CD8-positive, alpha-beta memory T cell (primary cell): ENCODE measurements around the gene SYT3. TPM values are rescaled to one million over a fixed set of nuclear protein-coding genes. Genes with fewer than 3 reads are reported as not detected.

Source experiments
- CTCF ChIA-PET: fragments of 350-600 bp; sonication (Branson Sonifier 250); formaldehyde crosslinking; loops from one replicate; lab custom pipeline; 2021; ENCODE audit warnings: antibody characterized with exemption; lab: Charles Lee
- POLR2A ChIA-PET: fragments of 350-600 bp; sonication (Branson Sonifier 250); formaldehyde crosslinking; loops from one replicate; lab custom pipeline; 2021; ENCODE audit warnings: antibody characterized with exemption; lab: Charles Lee
- DNase-seq, 5 donors: peaks; one replicate each; pipeline versions ENCODE4 v3.0.0 to v3.0.0-alpha.2; 2020 to 2022; ENCODE audit warnings: mixed read lengths in 1 of 5
- H3K27ac ChIP-seq: one replicate; pipeline ENCODE4 v1.7.0; 2013; ENCODE audit warnings: low read depth, mild to moderate bottlenecking, low read length, moderate library complexity
- H3K27me3 ChIP-seq: 2 replicates; pipeline ENCODE4 v1.7.0; 2013; ENCODE audit warnings: low read length, mild to moderate bottlenecking; ENCODE audit not compliant: insufficient read depth, poor library complexity, severe bottlenecking
- H3K36me3 ChIP-seq: 2 replicates; pipeline ENCODE4 v1.7.0; 2013; ENCODE audit warnings: mild to moderate bottlenecking, low read length, moderate library complexity; ENCODE audit not compliant: insufficient read depth
- H3K4me1 ChIP-seq: 2 replicates; pipeline ENCODE4 v1.7.0; 2013; ENCODE audit warnings: mild to moderate bottlenecking, low read length, moderate library complexity; ENCODE audit not compliant: insufficient read depth
- H3K4me3 ChIP-seq: 2 replicates; pipeline ENCODE4 v1.7.0; 2013; ENCODE audit warnings: mild to moderate bottlenecking, low read length
- H3K9me3 ChIP-seq: 2 replicates; pipeline ENCODE4 v1.7.0; 2013; ENCODE audit warnings: mild to moderate bottlenecking, low read length
- H3K27ac Mint-ChIP-seq, 8 donors: one replicate each; pipeline ENCODE4 v1.8.0; 2020 to 2021; ENCODE audit warnings: mixed read lengths in 8 of 8, mild to moderate bottlenecking in 6 of 8, inconsistent platforms in 3 of 8, moderate library complexity in 3 of 8
- H3K27me3 Mint-ChIP-seq, 2 donors: one replicate each; pipeline ENCODE4 v1.8.0; 2020 to 2021; ENCODE audit warnings: mixed read lengths in 2 of 2, mild to moderate bottlenecking in 1 of 2, moderate library complexity in 1 of 2
- H3K36me3 Mint-ChIP-seq, 3 donors: one replicate each; pipeline ENCODE4 v1.8.0; 2020 to 2021; ENCODE audit warnings: mixed read lengths in 3 of 3, inconsistent platforms in 1 of 3, mild to moderate bottlenecking in 1 of 3
- H3K4me1 Mint-ChIP-seq, 3 donors: one replicate each; pipeline ENCODE4 v1.8.0; 2020 to 2021; ENCODE audit warnings: mixed read lengths in 3 of 3, inconsistent platforms in 1 of 3, mild to moderate bottlenecking in 1 of 3
- H3K4me3 Mint-ChIP-seq, 7 donors: one replicate each; pipeline ENCODE4 v1.8.0; 2020 to 2021; ENCODE audit warnings: mixed read lengths in 7 of 7, mild to moderate bottlenecking in 6 of 7, moderate library complexity in 4 of 7, inconsistent platforms in 2 of 7
- H3K9me3 Mint-ChIP-seq, 5 donors: one replicate each; pipeline ENCODE4 v1.8.0; 2020 to 2022; ENCODE audit warnings: mixed read lengths in 5 of 5, mild to moderate bottlenecking in 3 of 5, moderate library complexity in 2 of 5, inconsistent platforms in 1 of 5
- polyA plus RNA-seq: library from polyadenylated mRNA; unstranded; fragments of 300-500 nt; fragmentation: Illumina TruSeq; gene quantifications from one replicate; pipeline ENCODE4 v1.2.3, GENCODE V29; 2021
- total RNA-seq, 2 experiments: library from RNA; stranded (reverse); gene quantifications; one replicate each; pipeline ENCODE4 v1.2.3, GENCODE V29; 2021

SYT3 gene
- total and polyA plus RNA-seq, 3 experiments from 2014 or later: 0.09 to 0.24 (median 0.11) TPM

DNA sequence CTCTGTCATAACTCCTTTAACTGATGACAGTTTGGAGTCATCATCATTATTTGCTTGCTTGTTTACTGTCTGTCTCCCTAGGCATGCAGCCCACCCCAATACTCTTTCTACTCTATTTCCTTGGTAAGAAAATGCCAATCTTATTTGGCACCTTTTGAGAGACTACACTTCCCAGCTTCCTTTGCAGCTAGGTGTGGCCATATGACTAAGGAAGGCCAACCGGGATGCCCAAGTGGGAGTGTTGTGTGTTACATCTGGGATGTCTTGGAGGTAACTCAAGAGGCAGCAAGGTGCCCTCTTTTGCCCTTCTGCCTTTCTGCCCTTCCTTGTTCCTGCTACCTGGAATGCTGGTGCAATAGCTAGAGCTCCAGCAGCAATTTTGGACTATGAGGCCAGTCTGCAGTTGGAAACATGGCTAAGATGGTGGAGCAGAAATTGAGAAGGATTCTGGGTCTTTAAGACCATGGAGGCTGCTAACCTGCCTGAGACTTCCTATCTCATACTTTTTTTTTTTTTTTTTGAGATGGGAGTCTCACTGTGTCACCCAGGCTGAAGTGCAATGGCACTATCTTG is 37.0 kb upstream of the SYT3 start:
- ChIA-PET CTCF (no interaction called here), POLR2A (no interaction called here)
- no peaks in the 10 kb centered on the region for H3K9me3 ChIP-seq
- no peak overlapping the region for H3K4me3 Mint-ChIP-seq
- H3K4me1 Mint-ChIP-seq: peaks cover 5 to 9% (median 8%) of the 10 kb centered on the region in 3 donors
- no peak for DNase-seq
- H3K4me3 ChIP-seq: no peak overlapping the region
- H3K36me3 ChIP-seq: no peaks in the 10 kb centered on the region
- H3K36me3 Mint-ChIP-seq: no peaks in the 10 kb centered on the region
- no peak overlapping the region for H3K27ac ChIP-seq
- no peak overlapping the region for H3K27ac Mint-ChIP-seq
- H3K27me3 ChIP-seq: peaks cover 10% of the 10 kb centered on the region
- no peaks in the 10 kb centered on the region for H3K4me1 ChIP-seq
- peaks cover 40 to 65% of the 10 kb centered on the region in 2 donors for H3K27me3 Mint-ChIP-seq
- H3K9me3 Mint-ChIP-seq: peaks cover 0 to 19% (median 9%) of the 10 kb centered on the region in 5 donors

DNA sequence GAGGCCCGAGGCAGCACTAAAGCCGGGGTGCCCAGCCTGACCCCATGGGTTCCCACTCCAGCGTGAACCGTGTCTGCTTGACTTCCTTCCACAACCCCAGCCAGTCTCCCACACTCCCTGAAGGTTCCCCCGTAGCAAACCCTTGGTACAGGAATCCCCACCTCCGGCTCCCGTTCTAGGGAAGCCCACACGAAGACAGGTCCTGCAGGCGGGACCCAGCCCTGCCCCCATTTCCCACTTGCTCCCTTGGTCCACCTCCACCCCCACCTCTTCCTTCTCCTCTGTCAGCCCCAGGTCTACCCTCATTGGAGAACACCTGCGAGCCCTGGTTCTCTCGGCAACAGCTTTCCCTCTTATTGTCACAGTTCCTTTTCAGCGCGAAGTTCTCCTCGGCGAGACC is 33.4 kb upstream of the SYT3 start:
- Mint-ChIP-seq H3K27me3 (peaks cover 27 to 63% of the 10 kb centered on the region in 2 donors), H3K27ac (no peak overlapping the region), H3K9me3 (peaks cover 0 to 11% (median 9%) of the 10 kb centered on the region in 5 donors), H3K36me3 (no peaks in the 10 kb centered on the region), H3K4me3 (no peak overlapping the region), H3K4me1 (peaks cover 0 to 3% (median 0%) of the 10 kb centered on the region in 3 donors)
- peaks cover 8% of the 10 kb centered on the region for H3K27me3 ChIP-seq
- no peak for DNase-seq
- H3K4me1 ChIP-seq: no peaks in the 10 kb centered on the region
- ChIA-PET POLR2A (no interaction called here), CTCF (no interaction called here)
- no peaks in the 10 kb centered on the region for H3K36me3 ChIP-seq
- no peak overlapping the region for H3K4me3 ChIP-seq
- H3K27ac ChIP-seq: no peak overlapping the region
- H3K9me3 ChIP-seq: no peaks in the 10 kb centered on the region

DNA sequence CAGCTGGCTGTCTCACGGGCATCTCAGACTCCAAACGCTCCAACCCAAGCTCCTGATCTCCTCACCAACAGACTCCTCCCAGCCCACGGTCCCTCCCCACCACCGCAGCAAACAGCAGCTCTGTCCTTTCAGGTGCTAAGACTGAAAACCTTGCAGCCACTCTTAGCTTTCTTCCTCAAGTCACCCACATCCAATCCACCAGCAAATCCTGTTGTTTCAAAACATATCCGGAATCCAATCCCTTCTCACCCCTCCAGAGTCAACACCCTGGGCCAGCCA is 30.4 kb upstream of the SYT3 start:
- Mint-ChIP-seq H3K9me3 (peaks cover 0 to 4% (median 0%) of the 10 kb centered on the region in 5 donors), H3K36me3 (no peaks in the 10 kb centered on the region), H3K27ac (no peak overlapping the region), H3K4me1 (no peaks in the 10 kb centered on the region), H3K27me3 (peaks cover 25 to 44% of the 10 kb centered on the region in 2 donors), H3K4me3 (no peak overlapping the region)
- ChIA-PET POLR2A (no interaction called here), CTCF (no interaction called here)
- H3K9me3 ChIP-seq: no peaks in the 10 kb centered on the region
- no peaks in the 10 kb centered on the region for H3K4me1 ChIP-seq
- H3K36me3 ChIP-seq: no peaks in the 10 kb centered on the region
- H3K27ac ChIP-seq: no peak overlapping the region
- H3K4me3 ChIP-seq: no peak overlapping the region
- DNase-seq: no peak
- H3K27me3 ChIP-seq: peaks cover 13% of the 10 kb centered on the region

DNA sequence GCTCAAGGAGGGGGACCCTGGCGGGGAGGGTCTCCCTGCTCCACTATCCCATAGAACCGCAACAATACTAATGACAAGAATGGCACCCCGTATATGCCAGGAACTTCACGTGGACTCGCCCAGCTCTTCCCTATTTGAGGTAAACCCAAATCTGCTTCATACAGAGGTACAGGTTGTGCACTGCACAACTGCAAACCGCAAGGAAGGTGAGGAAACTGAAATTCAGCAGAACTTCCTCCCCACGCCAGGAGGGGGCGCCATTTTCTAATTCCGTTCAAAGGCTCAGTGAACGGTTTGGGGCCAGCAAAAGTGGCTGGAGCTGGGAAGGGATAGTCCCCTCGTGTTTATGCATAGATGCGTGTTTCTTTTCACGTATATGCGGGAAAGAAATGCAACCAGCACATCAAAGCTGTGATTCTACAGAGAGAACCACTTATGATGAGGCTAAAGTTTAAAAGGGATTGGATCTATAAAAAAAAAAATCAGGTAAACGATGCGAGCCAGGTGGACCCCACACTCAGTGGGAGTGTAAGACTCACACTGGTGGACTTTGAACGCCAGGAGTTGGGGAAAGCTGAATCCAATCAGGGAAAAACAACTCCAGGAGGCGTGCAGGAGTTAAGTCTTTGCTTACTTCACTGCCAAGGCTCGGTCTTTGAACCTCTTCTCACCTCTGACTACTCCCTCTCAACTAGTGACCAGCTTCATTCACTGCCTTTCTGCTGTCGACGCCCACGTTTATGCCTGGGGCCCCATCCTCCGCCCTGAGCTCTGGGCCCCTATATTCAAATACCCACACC is 29.8 kb upstream of the SYT3 start:
- CTCF ChIA-PET: interaction anchor here (0.9 kb wide), 1 partner anchor 1448 kb away, joined by 3 read pairs; no protein-coding TSS in a partner anchor

DNA sequence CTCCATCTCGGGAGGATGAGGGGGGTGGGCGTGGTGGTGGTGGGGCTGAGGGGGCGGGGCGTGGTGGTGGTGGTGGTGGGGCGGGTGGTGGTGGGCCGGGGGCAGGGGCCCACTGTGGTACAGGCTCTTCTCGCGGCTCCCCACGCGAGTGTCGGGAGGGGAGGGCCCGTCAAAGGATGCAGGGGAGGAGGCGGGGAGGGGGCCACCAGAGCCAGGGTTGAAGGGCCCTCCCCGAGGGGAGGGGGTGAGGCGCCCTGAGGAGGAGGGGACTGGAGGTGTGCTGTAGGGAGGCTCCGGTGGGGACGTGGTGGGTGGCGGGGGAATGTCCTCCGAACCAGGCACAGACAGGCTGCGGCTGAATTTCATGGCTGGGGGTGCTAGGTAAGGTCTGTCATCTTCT is 29.2 kb upstream of the SYT3 start:
- no peaks in the 10 kb centered on the region for H3K9me3 ChIP-seq
- Mint-ChIP-seq H3K4me3 (no peak overlapping the region), H3K27ac (no peak overlapping the region), H3K36me3 (no peaks in the 10 kb centered on the region), H3K27me3 (peaks cover 23 to 46% of the 10 kb centered on the region in 2 donors), H3K9me3 (peaks cover 0 to 2% (median 0%) of the 10 kb centered on the region in 5 donors), H3K4me1 (no peaks in the 10 kb centered on the region)
- H3K36me3 ChIP-seq: no peaks in the 10 kb centered on the region
- ChIA-PET CTCF (interaction anchor here (0.9 kb wide), 1 partner anchor 1447 kb away, joined by 3 read pairs; no protein-coding TSS in a partner anchor), POLR2A (no interaction called here)
- peaks cover 13% of the 10 kb centered on the region for H3K27me3 ChIP-seq
- no peak overlapping the region for H3K4me3 ChIP-seq
- DNase-seq: no peak
- H3K27ac ChIP-seq: no peak overlapping the region
- H3K4me1 ChIP-seq: no peaks in the 10 kb centered on the region

More for the DNA sequence above, 29.8 kb upstream of the SYT3 start:
- H3K27me3 ChIP-seq: peaks cover 13% of the 10 kb centered on the region
- DNase-seq: peak in 1 of 5 donors; percentile 27
- no peaks in the 10 kb centered on the region for H3K36me3 ChIP-seq
- no peaks in the 10 kb centered on the region for H3K4me1 ChIP-seq
- H3K27ac Mint-ChIP-seq: no peak overlapping the region
- H3K4me1 Mint-ChIP-seq: no peaks in the 10 kb centered on the region
- H3K4me3 ChIP-seq: no peak overlapping the region
- no peak overlapping the region for H3K27ac ChIP-seq
- peaks cover 0 to 4% (median 0%) of the 10 kb centered on the region in 5 donors for H3K9me3 Mint-ChIP-seq
- no peaks in the 10 kb centered on the region for H3K36me3 Mint-ChIP-seq
- H3K27me3 Mint-ChIP-seq: peaks cover 23 to 47% of the 10 kb centered on the region in 2 donors
- H3K4me3 Mint-ChIP-seq: no peak overlapping the region
- H3K9me3 ChIP-seq: no peaks in the 10 kb centered on the region
- POLR2A ChIA-PET: no interaction called here

DNA sequence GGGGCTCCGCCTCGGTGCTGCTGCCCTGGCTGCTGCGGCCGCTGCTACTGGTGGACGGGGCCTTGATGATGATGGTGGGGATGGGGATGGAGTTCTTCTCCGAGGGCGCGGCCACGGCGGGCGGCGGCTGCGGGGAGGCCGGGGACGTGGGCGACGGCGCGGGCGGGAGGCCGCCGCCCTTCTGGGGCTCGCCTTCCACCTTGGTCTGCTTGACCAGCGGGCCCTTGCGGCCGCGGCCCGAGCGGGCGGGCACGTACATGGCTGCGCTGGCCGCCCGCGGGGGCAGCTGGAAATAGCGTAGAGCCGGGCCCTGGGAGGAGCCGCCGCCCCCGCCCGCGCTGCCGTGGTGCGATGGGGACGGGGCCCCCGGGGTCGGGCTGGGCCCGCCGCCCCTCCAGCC is 28.7 kb upstream of the SYT3 start:
- Histone ChIP-seq H3K9me3 (no peaks in the 10 kb centered on the region), H3K27me3 (peaks cover 13% of the 10 kb centered on the region), H3K4me3 (no peak overlapping the region), H3K4me1 (no peaks in the 10 kb centered on the region), H3K36me3 (no peaks in the 10 kb centered on the region), H3K27ac (no peak overlapping the region)
- POLR2A ChIA-PET: no interaction called here
- Mint-ChIP-seq H3K4me3 (no peak overlapping the region), H3K27ac (no peak overlapping the region), H3K36me3 (no peaks in the 10 kb centered on the region), H3K27me3 (peaks cover 25 to 46% of the 10 kb centered on the region in 2 donors), H3K9me3 (peaks cover 0 to 1% (median 0%) of the 10 kb centered on the region in 5 donors), H3K4me1 (no peaks in the 10 kb centered on the region)
- DNase-seq: no peak
- CTCF ChIA-PET: no interaction called here

DNA sequence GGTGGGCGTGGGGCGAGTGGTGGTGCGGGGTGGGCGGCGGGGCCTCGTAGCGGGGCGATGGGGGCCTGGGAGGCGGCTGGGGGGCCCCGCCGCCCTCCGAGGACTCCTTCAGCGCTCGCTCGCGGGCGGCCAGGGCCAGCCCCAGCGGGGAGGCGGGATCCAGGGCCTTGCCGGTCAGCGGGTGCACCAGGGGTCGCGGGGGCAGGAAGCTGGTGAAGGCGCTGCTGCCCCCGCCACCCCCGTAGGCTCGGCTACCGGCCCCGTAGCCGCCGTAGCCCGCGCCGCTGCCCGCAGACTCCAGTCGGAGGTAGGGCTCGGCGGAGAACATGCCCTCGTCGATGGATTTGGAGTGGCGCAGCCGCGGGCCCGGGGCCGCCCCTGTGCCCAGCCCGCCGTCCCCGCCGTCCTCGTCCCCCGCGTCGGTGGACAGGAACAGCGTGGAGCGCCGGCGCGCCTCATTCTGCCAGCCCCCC is 28.1 kb upstream of the SYT3 start:
- H3K9me3 ChIP-seq: no peaks in the 10 kb centered on the region
- no peak for DNase-seq
- peaks cover 0 to 4% (median 0%) of the 10 kb centered on the region in 5 donors for H3K9me3 Mint-ChIP-seq
- H3K27me3 ChIP-seq: peaks cover 13% of the 10 kb centered on the region
- H3K4me1 ChIP-seq: no peaks in the 10 kb centered on the region
- ChIA-PET POLR2A (no interaction called here), CTCF (no interaction called here)
- peaks cover 25 to 46% of the 10 kb centered on the region in 2 donors for H3K27me3 Mint-ChIP-seq
- H3K4me3 ChIP-seq: no peak overlapping the region
- no peak overlapping the region for H3K4me3 Mint-ChIP-seq
- H3K36me3 ChIP-seq: no peaks in the 10 kb centered on the region
- H3K27ac Mint-ChIP-seq: no peak overlapping the region
- H3K4me1 Mint-ChIP-seq: no peaks in the 10 kb centered on the region
- H3K27ac ChIP-seq: no peak overlapping the region
- no peaks in the 10 kb centered on the region for H3K36me3 Mint-ChIP-seq

DNA sequence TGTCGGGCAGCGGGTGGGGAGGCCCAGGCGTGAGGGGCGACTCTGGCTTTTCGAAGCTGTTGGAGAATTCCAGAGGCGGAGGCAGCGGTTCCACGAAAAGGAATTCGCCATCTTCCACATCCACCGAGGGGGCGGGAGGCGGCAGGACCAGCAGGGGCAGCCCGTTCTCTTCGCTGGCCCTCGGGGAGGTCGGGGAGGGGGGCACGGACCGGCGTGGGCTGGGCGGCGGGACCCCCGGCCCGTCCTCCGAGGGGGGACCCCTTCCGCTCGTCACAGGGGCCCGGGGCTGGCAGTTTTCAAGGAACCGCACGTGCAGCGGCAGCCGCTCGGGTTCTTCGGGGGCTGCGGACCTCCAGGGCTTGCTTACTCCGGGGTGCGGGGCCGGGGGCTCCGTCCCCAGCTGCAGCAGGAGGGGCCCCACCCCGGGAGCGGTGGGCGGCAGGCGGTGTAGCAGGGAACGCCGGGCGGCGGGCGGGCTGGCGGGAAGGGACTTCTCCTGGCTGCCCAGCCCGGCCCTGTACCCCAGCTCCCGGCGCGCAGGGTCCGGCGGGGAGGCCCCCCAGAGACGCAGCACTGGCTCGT is 27.6 kb upstream of the SYT3 start:
- Mint-ChIP-seq H3K27me3 (peaks cover 25 to 45% of the 10 kb centered on the region in 2 donors), H3K4me1 (no peaks in the 10 kb centered on the region), H3K36me3 (no peaks in the 10 kb centered on the region), H3K27ac (no peak overlapping the region), H3K9me3 (peaks cover 0 to 4% (median 0%) of the 10 kb centered on the region in 5 donors), H3K4me3 (no peak overlapping the region)
- Histone ChIP-seq H3K27ac (no peak overlapping the region), H3K9me3 (no peaks in the 10 kb centered on the region), H3K27me3 (peaks cover 13% of the 10 kb centered on the region), H3K4me1 (no peaks in the 10 kb centered on the region), H3K36me3 (no peaks in the 10 kb centered on the region), H3K4me3 (no peak overlapping the region)
- no peak for DNase-seq
- CTCF ChIA-PET: no interaction called here
- POLR2A ChIA-PET: no interaction called here
